ENCODE results near the gene RDX. TPM values are rescaled to one million over a fixed set of nuclear protein-coding genes. Genes with fewer than 3 reads are reported as not detected.

Gene RDX
- total and polyA plus RNA-seq, 8 donors, result 109 to 152 (median 133) TPM

- intact Hi-C loops (cut with DNase I), result no loop called here
- H3K36me3 ChIP-seq, result no peaks in the 10 kb centered on the region
- ATAC-seq, result no peak
- no peaks in the 10 kb centered on the region for H3K9me3 ChIP-seq
- H3K4me3 ChIP-seq, result no peak overlapping the region
- no peaks in the 10 kb centered on the region for H3K4me1 ChIP-seq
- H3K27ac ChIP-seq, result no peak overlapping the region
- TF ChIP-seq CTCF (IDR thresholded peaks at IDR 0.05), result no peak
- no peaks in the 10 kb centered on the region for H3K27me3 ChIP-seq
- no peak for DNase-seq
Measured at GRCh38 chr11:110186867-110187266, 109.5 kb downstream of the RDX start.

- TF ChIP-seq CTCF (IDR thresholded peaks at IDR 0.05), result no peak
- intact Hi-C loops (cut with DNase I), result no loop called here
Measured at GRCh38 chr11:110186456-110186855, 110.0 kb downstream of the RDX start.

GRCh38 chr11:110185599-110185998 lies 110.8 kb downstream of the RDX start:
- no peak for TF ChIP-seq CTCF (IDR thresholded peaks at IDR 0.05)
- Histone ChIP-seq H3K9me3 (no peaks in the 10 kb centered on the region), H3K27me3 (no peaks in the 10 kb centered on the region), H3K4me3 (no peak overlapping the region), H3K27ac (no peak overlapping the region), H3K36me3 (no peaks in the 10 kb centered on the region), H3K4me1 (no peaks in the 10 kb centered on the region)
- ATAC-seq (no peak), DNase-seq (no peak)
- intact Hi-C loops (cut with DNase I), result no loop called here

More at GRCh38 chr11:110186456-110186855, 110.0 kb downstream of the RDX start:
- ATAC-seq (no peak), DNase-seq (no peak)
- H3K4me3 ChIP-seq, result no peak overlapping the region
- H3K4me1 ChIP-seq, result no peaks in the 10 kb centered on the region
- no peak overlapping the region for H3K27ac ChIP-seq
- H3K9me3 ChIP-seq, result no peaks in the 10 kb centered on the region
- H3K27me3 ChIP-seq, result no peaks in the 10 kb centered on the region
- no peaks in the 10 kb centered on the region for H3K36me3 ChIP-seq

- ATAC-seq, result no peak
- Histone ChIP-seq H3K27me3 (no peaks in the 10 kb centered on the region), H3K4me1 (no peaks in the 10 kb centered on the region), H3K27ac (no peak overlapping the region), H3K9me3 (no peaks in the 10 kb centered on the region), H3K36me3 (no peaks in the 10 kb centered on the region), H3K4me3 (no peak overlapping the region)
- no peak for DNase-seq
- no peak for TF ChIP-seq CTCF (IDR thresholded peaks at IDR 0.05)
- intact Hi-C loops (cut with DNase I), result no loop called here
Measured at GRCh38 chr11:110185121-110185591, 111.3 kb downstream of the RDX start.

- Histone ChIP-seq H3K4me1 (no peaks in the 10 kb centered on the region), H3K27me3 (no peaks in the 10 kb centered on the region), H3K9me3 (no peaks in the 10 kb centered on the region), H3K4me3 (no peak overlapping the region), H3K27ac (no peak overlapping the region), H3K36me3 (no peaks in the 10 kb centered on the region)
- DNase-seq (no peak), ATAC-seq (no peak)
- no peak for TF ChIP-seq CTCF (IDR thresholded peaks at IDR 0.05)
- intact Hi-C loops (cut with DNase I), result no loop called here
Measured at GRCh38 chr11:110184456-110184855, 112.0 kb downstream of the RDX start.

All from left lung (tissue), 10 donors.